CD4-positive, alpha-beta T cell treated with Interleukin-4 for 1 hour (primary cell): Measurements from ENCODE around the gene TMEM115.

ENCODE experiments used
- DNase-seq, 2 donors: peaks; one replicate each; pipeline ENCODE4 v3.0.0-alpha.2; 2020 to 2022

The TMEM115 gene

DNA sequence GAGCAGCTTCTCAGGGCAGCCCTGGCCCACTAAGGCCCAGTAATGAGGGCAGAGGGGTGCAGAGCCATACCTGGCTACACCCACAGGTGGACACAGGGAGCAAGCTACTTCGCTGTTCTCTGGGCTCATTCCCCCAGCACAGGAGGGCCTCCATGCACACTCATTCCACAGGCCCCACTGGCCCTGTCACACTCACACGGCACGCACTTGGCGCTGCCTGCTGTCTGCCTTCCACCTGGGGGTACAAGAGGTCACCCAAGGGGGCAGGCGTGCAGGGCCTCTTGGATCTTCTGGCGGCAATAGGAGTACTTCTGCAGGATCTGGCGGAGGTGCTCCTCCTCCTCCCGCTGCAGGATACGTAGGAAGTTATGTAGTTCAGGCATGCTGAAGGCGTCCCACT, 29.0 kb downstream of the TMEM115 start:
- no peak for DNase-seq

DNA sequence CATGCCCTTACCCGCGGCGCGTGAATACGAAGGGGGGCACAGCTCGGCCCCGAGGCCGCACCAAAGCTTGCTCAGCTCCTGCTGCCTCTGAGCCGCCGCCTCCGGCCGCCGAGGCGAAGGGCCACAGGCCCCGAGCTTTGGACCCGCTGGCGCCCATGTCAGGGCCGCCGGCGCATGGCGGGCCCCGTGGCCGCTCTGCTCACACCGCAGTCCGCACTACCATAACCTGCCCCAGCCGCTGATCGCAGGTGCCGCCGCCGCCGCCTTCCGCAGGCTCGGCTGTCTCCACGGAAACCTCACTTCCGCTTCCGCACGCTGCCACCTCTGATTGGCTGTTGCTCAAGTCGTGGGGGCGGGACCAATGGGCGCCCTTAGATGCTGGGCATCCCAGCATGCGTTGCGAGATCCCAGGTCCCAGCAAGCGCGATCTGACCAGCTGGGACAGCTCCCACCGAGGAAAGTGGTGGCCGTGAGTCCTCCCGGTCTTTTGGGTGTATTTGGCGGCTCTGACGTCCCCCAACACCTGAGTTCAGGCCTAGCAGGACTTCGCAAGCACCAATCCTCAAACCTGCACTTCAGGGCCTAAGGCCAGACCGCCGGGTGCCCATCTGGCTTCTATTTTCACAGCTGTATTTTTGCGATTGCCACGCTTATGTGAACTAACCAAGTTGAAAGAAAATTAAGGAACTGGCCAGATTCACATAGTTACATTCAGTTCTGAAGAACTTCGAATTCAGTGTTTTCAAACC, 31.2 kb downstream of the TMEM115 start, which contains the start of gene TUSC2:
TUSC2 (minus strand) TSS at position 281 of the 749 bp plus-strand sequence; CDS start at position 157, 124 bp downstream.
- peak; percentile 95 to 96 for DNase-seq

DNA sequence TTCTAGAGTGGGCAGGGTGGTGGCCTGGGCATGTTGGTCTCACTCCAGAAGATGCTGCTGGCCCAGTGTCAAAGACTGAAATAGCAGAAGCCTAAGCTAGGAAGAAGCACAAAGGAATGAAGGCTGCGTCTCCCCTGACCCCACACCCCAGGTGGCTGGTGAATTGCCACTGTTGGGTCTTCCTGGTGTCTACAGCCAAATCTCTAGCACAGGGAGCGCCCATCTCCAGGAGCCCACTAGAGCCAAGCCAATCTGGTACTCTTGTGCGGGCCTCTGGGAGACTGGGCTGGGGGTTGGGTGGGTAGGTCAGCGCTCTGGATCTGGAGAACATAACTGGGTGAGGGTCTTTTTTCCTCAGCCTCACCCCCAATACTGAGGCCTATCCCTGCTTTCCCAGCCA, 32.2 kb downstream of the TMEM115 start:
- no peak for DNase-seq

DNA sequence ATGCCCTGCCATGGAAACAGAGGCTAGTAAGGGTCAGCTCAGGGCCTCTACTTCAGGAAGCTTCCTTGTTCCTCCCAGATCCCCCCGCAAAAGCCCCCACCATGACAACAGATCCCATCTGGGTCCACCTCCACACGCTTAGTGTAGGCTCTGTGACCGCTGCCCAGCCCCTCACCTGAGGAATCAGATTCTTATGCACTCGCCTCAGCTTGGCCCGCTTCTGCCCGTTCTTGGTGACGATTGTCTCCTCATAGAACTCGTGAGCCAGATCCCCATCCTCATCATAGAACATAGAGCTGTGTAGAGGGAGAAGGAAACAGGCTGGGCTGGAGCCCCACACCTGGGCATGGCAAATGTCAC, 33.2 kb downstream of the TMEM115 start:
- no peak for DNase-seq

DNA sequence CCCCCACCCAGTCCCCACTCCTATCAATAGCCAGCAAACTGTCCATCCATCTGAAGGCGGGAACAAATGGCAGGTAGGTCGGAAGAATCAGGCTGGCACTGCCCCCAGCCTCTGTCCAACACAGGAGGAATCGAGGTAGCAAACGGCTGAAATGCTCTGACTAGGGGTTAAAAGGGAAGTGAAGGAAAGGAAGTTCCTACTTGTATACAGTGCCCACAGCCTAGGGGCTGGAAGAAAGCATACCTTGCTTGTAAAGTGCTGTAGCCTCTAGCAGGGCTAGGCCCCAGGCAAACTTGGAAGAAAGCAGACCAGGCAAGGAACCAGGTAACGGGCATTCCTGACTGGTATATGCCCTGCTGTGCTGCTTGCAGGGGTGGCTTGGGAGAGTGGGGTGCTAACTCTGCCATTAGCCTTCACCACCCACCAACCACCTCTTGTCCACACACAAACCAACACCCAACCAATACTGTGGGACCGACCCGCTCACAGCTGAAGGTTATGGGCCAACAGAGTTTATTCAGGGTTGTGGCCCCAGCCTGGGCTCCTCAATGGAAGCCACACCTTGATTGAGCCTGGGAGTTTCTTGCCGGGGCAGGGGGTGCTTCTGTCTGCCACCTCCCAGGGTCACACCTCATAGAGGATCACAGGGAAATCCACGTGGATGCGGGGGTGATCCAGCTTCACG, 33.7 kb downstream of the TMEM115 start:
- no peak for DNase-seq

DNA sequence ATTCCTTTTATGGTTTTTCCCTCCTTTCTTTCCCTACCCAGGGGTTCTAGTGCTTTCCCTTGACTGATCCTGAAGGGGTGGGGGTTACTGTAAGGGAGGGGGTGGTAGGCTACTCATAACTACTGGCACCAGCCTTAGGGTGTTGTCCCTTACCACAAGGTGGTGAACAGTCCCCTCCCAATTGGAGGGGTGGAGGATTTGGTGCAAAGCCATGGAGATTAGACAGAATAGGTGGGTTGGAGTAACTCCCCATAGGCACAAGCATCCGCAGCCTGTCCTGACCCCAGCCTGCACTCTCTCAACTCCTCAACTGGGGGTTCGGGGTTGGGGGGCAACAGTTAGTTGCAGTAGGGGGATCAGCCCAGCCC, 34.2 kb downstream of the TMEM115 start:
- no peak for DNase-seq

DNA sequence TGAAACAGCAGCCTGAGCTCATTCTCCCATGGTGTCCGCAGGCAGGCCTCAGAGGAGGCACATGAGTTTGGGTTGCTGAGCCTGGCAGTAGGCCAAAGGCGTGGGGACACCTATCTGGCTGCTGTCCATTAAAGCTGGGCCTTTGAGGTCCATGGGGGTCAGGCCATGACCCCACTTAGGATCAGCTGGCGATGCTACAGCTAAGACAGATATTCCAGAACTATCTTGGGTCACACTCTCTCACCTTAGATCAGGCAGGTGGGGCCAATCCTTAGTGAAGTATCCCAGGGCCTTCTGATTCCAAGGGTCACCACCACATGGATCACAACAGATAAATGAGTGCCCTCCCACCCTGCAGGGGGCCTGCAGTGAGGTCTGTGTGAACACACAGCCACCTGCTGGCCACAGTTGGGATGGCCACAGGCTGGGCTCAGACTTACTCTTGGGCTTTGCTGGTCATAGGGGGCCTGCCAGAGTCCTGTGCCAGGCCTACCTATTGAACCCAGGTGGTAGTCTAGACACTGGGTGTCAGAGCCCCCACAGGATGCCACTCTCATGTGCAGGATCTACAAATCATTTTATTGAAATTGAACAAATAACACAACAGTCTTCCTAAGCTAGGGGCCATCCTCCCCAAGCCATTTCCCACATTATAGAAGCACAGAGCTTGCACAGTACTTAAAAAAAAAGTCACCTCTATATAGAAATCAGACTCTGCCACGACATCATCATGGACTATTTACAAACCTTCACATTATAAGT, 34.8 kb downstream of the TMEM115 start:
- DNase-seq, result peak; percentile 68 to 70

DNA sequence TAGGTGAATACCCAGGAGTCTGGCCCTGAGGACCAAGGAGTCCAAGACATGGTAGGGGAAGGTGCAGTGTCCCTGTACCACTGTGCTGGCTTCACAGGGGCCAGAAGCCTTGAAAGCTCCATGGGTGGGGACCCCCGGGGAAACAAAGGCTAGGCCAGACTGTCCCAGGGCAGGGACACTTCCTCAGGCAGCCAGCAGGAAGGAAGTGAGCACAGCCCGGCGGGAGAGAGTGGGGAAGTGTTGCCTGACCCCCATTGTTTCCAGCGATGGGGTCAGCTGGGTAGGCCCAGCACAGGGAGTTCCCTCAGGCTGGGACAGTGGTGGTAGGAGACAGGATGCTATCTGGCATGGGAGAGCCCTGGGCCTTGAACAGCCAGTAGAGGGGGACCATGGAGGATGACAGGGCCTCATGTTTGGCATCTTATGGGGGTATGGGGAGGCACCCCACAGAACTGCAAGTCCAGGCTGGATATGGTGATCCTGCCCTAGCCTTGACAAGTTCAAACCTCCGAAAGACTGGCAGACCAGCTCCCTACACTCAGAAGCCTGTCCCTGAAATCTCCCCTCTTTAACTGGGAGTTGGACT, 35.6 kb downstream of the TMEM115 start:
- no peak for DNase-seq

DNA sequence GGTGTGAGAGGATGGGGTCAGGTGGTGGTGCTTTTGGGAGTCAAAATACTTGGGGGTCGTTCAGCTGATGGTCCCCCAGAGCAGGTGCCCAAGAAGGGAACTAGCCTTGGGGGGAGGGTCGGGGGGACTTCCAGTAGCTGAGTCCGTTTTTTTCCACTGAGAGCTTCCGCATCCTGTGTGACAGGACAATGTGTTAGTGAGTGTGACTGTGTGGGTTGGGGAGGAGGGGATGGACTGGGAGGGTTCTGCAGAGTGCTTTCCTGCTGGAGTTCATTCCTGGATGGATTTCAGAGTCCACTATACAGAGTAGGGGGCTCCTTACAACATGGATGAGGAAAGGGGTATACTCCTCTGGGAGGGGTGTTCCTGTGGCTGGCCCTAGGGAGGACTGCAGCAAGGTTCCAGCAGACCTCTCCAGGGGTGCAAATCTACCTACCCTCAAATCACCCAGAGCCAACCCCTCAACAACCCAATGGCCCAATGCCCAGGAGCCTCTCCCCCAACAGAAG, 36.2 kb downstream of the TMEM115 start:
- DNase-seq, result no peak

DNA sequence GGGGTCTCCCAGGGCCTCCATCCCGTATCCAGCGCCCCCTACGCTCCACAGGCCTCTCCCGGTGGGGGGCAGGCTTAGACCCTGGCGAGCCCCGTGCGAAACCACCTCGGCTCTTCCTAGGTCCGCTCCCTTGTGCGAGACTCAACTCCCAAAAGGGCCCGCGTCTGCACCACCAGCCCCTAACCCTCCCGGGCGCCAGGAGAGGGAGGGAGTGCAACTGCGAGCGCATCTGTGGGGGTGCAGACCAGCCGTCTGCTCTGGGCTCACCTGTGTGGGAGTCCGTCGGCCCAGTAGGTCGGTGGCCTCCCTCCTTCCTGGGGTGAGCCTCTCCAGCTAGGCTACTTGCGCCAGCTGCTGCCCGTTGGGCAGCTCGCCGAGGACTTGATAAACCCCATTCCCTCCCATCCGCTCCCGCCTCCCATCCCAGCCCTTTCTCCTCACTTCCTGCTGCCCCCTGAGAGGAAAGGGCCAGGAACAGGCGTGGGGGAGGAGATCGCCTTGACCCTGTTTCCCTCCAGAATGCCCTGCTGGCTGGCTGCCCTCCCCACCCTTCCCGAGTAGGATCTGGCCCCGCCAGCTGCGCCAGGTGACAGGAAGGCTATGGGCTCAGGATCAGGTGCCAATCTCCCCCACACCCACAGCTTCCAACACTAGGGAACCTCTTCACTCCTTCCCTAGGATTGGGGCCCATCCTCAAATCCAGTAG, 36.8 kb downstream of the TMEM115 start, which contains the start of gene HYAL2:
HYAL2 (minus strand) TSS at position 360 of the 706 bp plus-strand sequence. CDS start 2,256 bp downstream, outside the sequence.
- no peak for DNase-seq

DNA sequence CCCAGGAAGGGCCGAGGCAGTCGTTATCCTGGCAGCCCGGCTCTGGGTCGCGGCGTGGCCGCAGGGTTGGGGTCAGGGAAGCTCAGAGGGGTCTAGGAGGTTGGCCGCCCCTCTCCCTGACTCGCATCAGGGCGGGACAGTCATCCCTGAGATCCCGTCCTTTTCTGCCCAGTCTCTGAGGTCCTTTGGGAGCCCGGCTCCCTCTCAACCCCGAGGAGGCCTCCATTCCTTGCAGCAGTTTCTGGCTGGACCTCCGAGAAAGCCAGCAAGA, 37.3 kb downstream of the TMEM115 start:
- DNase-seq, result no peak

DNA sequence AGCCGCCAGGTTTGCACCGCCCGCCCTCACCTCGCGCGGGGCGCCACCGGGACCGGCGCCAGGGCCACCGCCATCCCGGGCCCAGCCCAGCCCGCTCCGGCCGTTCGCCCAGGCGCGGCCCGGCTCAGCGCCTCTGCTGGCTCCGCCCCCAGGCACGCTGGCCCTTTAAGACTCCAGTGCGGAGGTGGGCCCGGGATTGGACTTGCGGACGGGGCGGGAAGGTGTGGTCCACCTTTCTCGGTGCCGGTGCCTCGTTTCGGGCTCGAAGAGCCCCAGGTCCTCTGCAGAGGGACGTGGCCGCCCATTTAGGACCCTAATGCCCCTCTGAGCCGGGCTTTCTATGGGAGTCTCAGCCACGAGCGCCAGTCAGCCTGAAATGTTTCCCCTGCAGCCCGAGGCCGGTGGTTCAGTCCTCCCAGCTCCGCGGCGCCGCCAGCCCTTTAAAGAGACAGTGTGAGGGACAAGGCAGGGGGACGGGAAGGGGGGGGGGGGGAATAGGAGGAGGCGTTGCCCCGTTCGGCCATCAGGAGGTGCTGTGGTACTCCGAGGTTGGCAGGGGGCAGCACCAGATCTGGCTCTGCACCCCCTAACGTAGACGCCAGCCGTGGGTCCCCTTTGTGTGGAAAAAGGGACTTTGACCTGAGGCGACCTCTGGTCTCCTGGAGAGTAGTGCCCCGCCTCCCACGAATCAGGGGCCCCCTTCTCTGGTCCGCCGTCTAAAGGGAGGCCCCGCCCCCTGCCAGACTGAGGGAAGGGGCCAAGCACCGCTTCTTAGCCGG, 37.8 kb downstream of the TMEM115 start:
- DNase-seq, result peak; percentile 84 to 87

DNA sequence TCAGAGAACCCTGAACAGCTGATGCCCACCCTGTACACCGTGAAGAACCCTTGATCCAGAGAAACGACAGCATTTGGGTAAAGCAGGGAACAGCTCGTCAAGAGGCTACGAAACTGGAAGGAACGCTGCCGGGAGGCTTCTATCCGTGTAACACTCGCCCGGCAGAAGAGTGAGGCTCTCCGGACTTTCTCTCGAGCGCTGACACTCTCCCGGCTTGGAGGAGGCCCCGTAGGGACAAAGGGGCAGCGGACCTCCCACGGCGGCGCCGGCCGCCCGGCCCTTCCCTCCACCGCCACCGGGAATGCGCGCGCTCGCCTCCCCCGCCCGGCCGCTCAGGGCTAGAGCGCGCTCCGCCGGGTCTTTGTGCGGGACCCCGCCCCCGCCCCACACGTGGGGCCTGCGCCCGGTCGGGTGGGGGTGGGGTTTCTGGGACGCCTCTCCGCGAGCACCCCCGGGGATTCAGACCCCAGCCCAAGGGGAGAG, 38.4 kb downstream of the TMEM115 start:
- DNase-seq, result peak in 1 of 2 donors; percentile 54

DNA sequence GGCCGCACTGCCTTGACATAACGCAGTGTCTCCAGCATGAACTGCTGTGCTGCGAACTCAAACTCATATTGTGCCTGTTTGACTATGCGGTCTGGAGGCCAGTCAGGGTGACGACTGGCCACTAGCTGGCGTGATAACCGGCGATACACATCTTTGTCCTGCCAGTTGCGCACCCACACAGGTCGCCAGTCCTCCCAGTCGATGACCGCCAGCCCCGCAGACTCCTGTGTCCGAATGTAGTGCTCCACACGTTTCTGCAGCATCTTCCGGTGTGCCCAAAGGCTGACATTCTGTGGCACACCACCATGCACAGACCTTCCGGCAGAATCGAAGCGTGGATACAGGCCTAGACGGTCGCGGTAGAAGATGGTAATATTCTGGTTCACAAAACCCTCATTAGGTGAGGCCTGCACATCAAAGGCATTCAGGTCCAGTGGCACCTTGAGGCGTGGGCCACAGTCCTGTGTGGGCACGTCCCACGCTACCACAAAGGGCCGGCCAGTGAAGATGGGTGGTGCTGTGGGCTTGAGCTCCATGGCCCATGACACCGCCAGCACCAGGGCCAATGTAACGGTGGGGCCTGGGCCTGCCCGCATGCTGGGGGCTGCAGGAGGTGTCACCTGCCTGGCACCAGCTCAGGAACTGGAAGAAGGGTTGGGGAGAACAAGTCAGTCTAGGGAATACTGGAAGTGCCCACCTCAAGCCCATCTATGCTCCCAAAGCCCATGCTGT, 39.3 kb downstream of the TMEM115 start:
- DNase-seq, result no peak

DNA sequence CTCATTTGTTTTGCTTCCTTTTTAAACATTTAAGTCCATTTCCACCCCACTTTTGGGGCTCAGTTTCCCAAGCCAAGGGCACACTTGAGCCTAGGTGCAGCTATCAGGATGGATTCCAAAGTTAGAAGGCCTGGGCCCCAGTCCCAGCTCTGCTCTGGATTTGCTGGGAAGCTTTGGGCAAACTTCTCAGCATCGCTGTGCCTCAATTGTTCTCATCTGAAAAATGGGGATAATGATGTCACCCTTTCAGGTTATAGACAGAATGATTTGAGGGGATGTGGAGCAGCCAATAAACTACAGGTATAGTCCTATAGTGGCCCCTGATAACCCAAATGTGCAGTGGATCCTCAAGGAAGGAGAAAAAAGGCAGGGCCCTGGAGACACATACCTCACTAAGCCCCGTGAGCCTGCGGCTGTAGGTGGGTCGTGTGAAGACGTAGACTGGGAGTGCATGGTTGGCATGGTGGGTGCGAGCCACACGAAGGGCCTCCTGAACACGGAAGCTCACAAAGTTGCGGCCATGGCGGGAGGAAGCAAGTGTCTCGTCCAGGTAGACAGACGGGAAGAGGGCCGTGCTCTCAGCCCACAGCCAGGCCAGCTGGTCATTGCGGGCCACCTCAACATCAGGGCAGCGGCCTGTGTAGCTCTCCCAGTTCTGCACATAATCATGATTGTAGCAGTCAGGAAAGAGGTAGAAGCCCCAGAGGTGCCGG, 40.0 kb downstream of the TMEM115 start:
- no peak for DNase-seq

DNA sequence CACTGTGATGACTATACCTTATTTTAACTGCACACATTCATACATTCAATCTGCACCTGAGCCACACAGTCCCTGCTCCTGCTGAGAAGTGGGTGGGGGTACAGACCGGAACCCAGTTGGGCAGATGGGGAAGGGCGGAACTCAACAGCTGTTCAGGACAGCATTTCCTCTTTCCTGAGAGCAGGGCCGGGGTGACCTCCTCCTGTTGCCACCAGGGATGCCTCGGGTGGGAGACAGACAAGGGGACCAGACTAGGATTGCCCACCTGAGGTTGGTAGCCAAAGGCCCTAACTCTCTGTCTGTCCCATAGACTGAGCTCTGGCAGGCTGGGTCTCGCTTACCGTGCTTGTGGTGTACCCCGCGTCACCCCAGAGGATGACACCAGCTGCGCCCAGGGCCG, 40.7 kb downstream of the TMEM115 start:
- DNase-seq, result peak in 1 of 2 donors; percentile 24

DNA sequence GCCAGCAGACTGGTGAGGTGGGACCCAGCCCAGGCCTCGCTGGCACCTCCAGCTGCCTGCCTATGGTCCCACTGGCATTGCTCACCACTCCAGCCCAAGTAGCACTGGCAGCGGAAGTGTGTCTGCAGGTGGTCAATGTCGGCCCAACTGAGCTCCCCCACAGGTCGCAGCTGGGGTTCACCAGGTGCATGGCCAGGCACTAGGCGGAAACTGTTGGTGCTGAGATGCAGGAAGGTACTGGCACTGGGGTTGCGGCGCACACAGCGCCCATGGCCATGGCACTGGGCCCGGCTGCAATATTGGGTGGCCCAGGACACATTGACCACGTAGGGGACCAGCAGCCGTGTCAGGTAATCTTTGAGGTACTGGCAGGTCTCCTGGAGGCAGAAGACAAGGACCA, 41.2 kb downstream of the TMEM115 start:
- no peak for DNase-seq

DNA sequence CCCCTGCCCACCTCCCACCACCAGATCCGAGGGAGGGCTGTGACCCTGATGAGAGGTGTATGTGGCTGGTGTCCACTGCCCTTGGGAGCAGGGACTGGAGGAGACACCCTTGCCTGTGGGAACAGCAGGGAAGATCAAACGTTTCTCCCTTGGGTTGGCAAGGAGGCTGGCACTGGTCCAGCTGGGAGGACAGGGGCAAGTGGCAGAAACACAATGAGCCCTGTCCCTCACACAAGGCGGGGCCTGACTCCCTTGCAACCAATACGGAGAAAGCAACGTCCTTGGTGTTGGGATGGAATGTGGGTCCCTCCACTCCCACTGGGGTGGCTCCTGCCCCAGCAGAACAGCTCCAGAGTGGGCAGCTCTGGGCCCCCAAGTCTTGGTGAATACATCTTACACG, 42.0 kb downstream of the TMEM115 start:
- DNase-seq, result no peak

DNA sequence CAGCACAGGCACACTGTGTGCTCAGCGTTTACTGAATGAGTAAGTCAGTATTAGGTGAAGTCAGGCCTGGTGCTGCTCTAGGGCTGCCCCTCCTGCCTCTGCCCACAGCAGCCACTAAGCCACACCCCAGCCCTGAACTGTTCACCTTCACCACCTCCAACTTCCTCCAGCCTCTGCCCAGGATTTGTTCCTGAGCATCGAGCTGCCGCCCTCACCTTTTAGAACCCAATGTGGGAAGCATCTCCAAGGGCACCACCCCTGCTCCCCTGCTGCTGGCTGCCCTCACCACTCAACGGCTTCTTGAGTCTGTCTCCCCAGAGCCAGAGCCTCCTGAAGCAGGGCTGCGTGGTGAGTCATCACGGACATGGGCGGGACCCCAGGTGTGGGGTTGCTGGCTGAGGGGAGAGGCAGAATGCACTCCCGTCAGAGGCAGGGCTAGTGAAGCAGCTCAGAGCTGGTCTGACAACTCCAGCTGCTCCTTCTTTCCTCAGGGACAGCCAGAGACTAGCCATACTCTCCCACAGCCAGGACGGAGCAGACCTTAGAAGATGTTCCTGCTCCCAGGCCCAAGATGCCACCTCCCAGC, 42.6 kb downstream of the TMEM115 start:
- DNase-seq, result peak; percentile 62 to 76

DNA sequence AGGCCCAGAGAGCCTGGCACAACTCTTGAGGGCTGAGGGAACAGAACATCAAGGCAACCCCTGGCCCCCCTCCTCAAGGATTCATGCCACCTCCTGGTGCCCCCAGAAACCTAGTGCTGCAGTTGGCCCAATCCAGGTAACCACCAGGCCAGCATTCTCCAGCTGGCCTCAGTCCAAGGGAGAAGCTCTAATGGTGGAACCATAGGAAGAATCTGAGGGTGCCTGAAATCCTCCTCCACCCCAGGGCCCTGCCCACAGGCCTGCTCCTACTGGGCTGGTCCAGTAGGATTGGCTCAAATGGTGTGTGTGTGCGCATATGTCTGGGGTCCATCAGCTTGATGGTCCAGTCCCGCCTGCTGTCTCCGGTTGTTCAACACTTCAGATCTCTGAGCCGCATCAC, 44.5 kb downstream of the TMEM115 start:
- no peak for DNase-seq
